ENCODE measurements around the gene PANK2. TPM values are rescaled to one million over a fixed set of nuclear protein-coding genes. Genes with fewer than 3 reads are reported as not detected.
"Not testable (repeated sequence)": the region's sequence is repeated elsewhere in the genome, so short reads cannot be mapped to it uniquely, and the experiment has no call there.

PANK2 gene
- total and polyA plus RNA-seq, 2 of the 8 experiments (the other 6 are each of a cell fraction or from before 2014, with no cell fraction given): 17.1 to 57.5 TPM

- H3K79me1 ChIP-seq (ENCODE audit: low read depth, low read length); H3K4me1 ChIP-seq (replicated peaks in 1 of 4; ENCODE audit: control insufficient read depth in 3 of 4, insufficient read depth in 4 of 4, low read length in 3 of 4); H3K27me3 ChIP-seq (replicated peaks in 1 of 4; ENCODE audit: control insufficient read depth in 3 of 4, extremely low read depth in 1 of 4, insufficient read depth in 3 of 4, low read length in 3 of 4); H3K56ac ChIP-seq (replicated peaks; ENCODE audit: insufficient read length, low read depth, low read length); H2BK120ac ChIP-seq (replicated peaks; ENCODE audit: low read depth, low read length); H4K91ac ChIP-seq (replicated peaks; ENCODE audit: insufficient read length, low read length); DNase-seq (ENCODE audit: low read depth in 1 of 2, low spot score in 2 of 2); H2BK12ac ChIP-seq (ENCODE audit: low read depth, low read length); H3K4me3 ChIP-seq (ENCODE audit: extremely low read depth in 1 of 4, insufficient read depth in 2 of 4, low read depth in 3 of 4, low read length in 4 of 4); H2BK20ac ChIP-seq (ENCODE audit: low read length); H2AFZ ChIP-seq (ENCODE audit: low read length); H3K9ac ChIP-seq (replicated peaks in 1 of 4; ENCODE audit: extremely low read depth in 1 of 4, low read depth in 3 of 4, low read length in 3 of 4); H3K4ac ChIP-seq (replicated peaks; ENCODE audit: insufficient read length, low read depth, low read length); FAIRE-seq; H3K27ac ChIP-seq (ENCODE audit: low read depth, low read length); H2AK5ac ChIP-seq (ENCODE audit: low read depth, low read length); H3K23me2 ChIP-seq (ENCODE audit: low read depth, low read length); H3K14ac ChIP-seq (ENCODE audit: insufficient read length); H4K8ac ChIP-seq (ENCODE audit: extremely low read depth, insufficient read depth, low read length); H4K5ac ChIP-seq (ENCODE audit: insufficient read length, low read depth, low read length); H2BK15ac ChIP-seq (ENCODE audit: low read length); H3K23ac ChIP-seq (ENCODE audit: insufficient read length); H3K4me2 ChIP-seq (ENCODE audit: insufficient read depth in 1 of 2, low read depth in 2 of 2, low read length in 2 of 2); H3K18ac ChIP-seq (ENCODE audit: extremely low read depth, low read length); H3K9me3 ChIP-seq (ENCODE audit: insufficient read depth in 2 of 2, low read depth in 1 of 2, low read length in 1 of 2); H2BK5ac ChIP-seq (ENCODE audit: low read depth, low read length): not testable (repeated sequence)
- ChIA-PET POLR2A (ENCODE audit: partially characterized antibody) (interaction anchor here (1.5 to 3.0 kb wide), 4 partner anchors 8 to 14 kb away, joined by 5 to 25 read pairs (median 10); partner anchors contain the start of gene PANK2), CTCF (ENCODE audit: partially characterized antibody) (interaction anchor here (1.4 to 1.6 kb wide), 2 partner anchors 11 to 43 kb away, joined by 3 to 5 read pairs; no protein-coding TSS in a partner anchor)
- WGBS, 2 experiments (ENCODE audit: extremely low coverage in 1 of 2, insufficient coverage in 1 of 2, insufficient read length in 1 of 2, insufficient replicate concordance in 2 of 2, low coverage in 1 of 2, low lambda C conversion rate in 2 of 2, missing lambda C conversion rate in 1 of 2): 91% methylated on average over 9 of the region's 9 CpGs; no CpG with 5 or more reads in 1 of the 2 experiments
- H3K79me2 ChIP-seq (ENCODE audit: control insufficient read depth in 1 of 2, insufficient read depth in 2 of 2, low read length in 2 of 2): peaks cover 57 to 98% of the 10 kb centered on the region in 2 experiments
- H4K20me1 ChIP-seq (replicated peaks in 1 of 2; ENCODE audit: control insufficient read depth in 1 of 2, insufficient read depth in 2 of 2, low read length in 2 of 2): peaks cover 27 to 32% of the 10 kb centered on the region in 2 experiments
- H3K36me3 ChIP-seq (ENCODE audit: control insufficient read depth in 2 of 4, insufficient read depth in 4 of 4, low read length in 3 of 4): peaks cover 0 to 13% (median under 1%) of the 10 kb centered on the region in 4 experiments; a peak in 3 of 8 replicates
Measured at GRCh38 chr20:3898181-3898580, 9.0 kb downstream of the PANK2 start.
